Keratinocyte (primary cell): ENCODE results near the gene LRRN2.

Experiments used
- EZH2 ChIP-seq: IDR thresholded peaks from one replicate; pipeline ENCODE4 v1.6.1; 2012; ENCODE audit warnings: inconsistent platforms, mild to moderate bottlenecking, low read length, moderate library complexity
- TF ChIP-seq, protein P1 (sequence below), 3 experiments: IDR thresholded peaks in 1 of 3; conservative IDR thresholded peaks in 1 of 3; optimal IDR thresholded peaks in 1 of 3; 2 replicates in 2 of 3; 3 replicates in 1 of 3; pipeline versions ENCODE3 to v1.5.1; 2011; ENCODE audit warnings: low read length in 3 of 3, mild to moderate bottlenecking in 3 of 3, moderate library complexity in 2 of 3, control low read depth in 1 of 3, inconsistent platforms in 1 of 3; ENCODE audit not compliant: insufficient read depth in 2 of 3; ENCODE audit errors: extremely low read depth in 1 of 3

DNA sequence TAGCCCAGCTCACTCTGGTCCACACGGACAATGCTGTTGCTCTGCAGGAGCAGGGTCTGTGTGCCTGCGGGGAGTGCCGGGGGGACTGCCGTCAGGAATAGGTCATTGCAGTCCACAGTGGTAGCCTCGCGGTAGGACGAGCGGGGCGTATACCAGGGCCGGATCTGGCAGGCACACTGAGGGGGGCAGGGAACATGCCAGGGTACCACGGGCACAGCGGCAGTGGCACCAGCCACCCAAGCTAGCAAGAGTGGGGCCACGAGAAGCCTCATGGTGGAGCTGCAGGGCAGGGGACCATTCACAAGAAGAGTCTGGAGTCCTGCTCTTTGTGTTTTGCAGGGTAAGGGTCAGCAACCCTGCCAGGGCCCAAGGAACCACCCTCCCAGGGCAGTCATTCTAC, 65.8 kb downstream of the LRRN2 start:
- TF ChIP-seq EZH2 = no peak
- TF ChIP-seq, protein P1, sequence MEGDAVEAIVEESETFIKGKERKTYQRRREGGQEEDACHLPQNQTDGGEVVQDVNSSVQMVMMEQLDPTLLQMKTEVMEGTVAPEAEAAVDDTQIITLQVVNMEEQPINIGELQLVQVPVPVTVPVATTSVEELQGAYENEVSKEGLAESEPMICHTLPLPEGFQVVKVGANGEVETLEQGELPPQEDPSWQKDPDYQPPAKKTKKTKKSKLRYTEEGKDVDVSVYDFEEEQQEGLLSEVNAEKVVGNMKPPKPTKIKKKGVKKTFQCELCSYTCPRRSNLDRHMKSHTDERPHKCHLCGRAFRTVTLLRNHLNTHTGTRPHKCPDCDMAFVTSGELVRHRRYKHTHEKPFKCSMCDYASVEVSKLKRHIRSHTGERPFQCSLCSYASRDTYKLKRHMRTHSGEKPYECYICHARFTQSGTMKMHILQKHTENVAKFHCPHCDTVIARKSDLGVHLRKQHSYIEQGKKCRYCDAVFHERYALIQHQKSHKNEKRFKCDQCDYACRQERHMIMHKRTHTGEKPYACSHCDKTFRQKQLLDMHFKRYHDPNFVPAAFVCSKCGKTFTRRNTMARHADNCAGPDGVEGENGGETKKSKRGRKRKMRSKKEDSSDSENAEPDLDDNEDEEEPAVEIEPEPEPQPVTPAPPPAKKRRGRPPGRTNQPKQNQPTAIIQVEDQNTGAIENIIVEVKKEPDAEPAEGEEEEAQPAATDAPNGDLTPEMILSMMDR (optimal IDR thresholded peaks at IDR 0.05 in 1 of 3, IDR thresholded peaks at IDR 0.05 in 1 of 3, conservative IDR thresholded peaks at IDR 0.05 in 1 of 3; ENCODE audit: extremely low read depth in 1 of 3, insufficient read depth in 2 of 3, low read length in 3 of 3) = peak in 1 of 3 experiments; percentile 14
